Stimulated activated CD4-positive, alpha-beta T cell treated with anti-CD3 and anti-CD28 coated beads, Interleukin-2, amount 100 ng/mL, for 24 hours (primary cell): ENCODE data around the gene TSPAN6.

Experiments used
- DNase-seq, 2 donors: peaks; one replicate each; pipeline ENCODE4 v3.0.0-alpha.2; 2020

TSPAN6 gene

GRCh38 chrX:100647095-100647494 is 10.5 kb upstream of the TSPAN6 start:
- DNase-seq: no peak

- DNase-seq: no peak
Observed at GRCh38 chrX:100645106-100645505, 8.5 kb upstream of the TSPAN6 start.

- no peak for DNase-seq
Observed at GRCh38 chrX:100643956-100644860, 7.6 kb upstream of the TSPAN6 start, which contains the start of gene SRPX2. SRPX2 (plus strand) TSS chrX:100644199; CDS start chrX:100646323, 2,124 bp downstream.

GRCh38 chrX:100643212-100643611 is 6.6 kb upstream of the TSPAN6 start:
- DNase-seq: no peak

GRCh38 chrX:100642290-100642689 is 5.7 kb upstream of the TSPAN6 start:
- no peak for DNase-seq

- DNase-seq: no peak
Observed at GRCh38 chrX:100635989-100636320, 651 bp downstream of the TSPAN6 start.

GRCh38 chrX:100635040-100635439 is 1.6 kb downstream of the TSPAN6 start:
- DNase-seq: no peak

- no peak for DNase-seq
Observed at GRCh38 chrX:100625985-100626491, 10.6 kb downstream of the TSPAN6 start.

GRCh38 chrX:100623001-100623400 is 13.6 kb downstream of the TSPAN6 start:
- DNase-seq: no peak

GRCh38 chrX:100615005-100615404 is 21.6 kb downstream of the TSPAN6 start:
- DNase-seq: no peak

- no peak for DNase-seq
Observed at GRCh38 chrX:100611951-100612350, 24.7 kb downstream of the TSPAN6 start.

- DNase-seq: no peak
Observed at GRCh38 chrX:100609591-100609990, 27.0 kb downstream of the TSPAN6 start.

- DNase-seq: no peak
Observed at GRCh38 chrX:100606753-100607152, 29.9 kb downstream of the TSPAN6 start.

- no peak for DNase-seq
Observed at GRCh38 chrX:100600758-100601157, 35.8 kb downstream of the TSPAN6 start.

- no peak for DNase-seq
Observed at GRCh38 chrX:100600340-100600739, 36.3 kb downstream of the TSPAN6 start.

- no peak for DNase-seq
Observed at GRCh38 chrX:100599456-100599855, 37.1 kb downstream of the TSPAN6 start.

GRCh38 chrX:100596601-100597000 is 40.0 kb downstream of the TSPAN6 start:
- DNase-seq: no peak

GRCh38 chrX:100593581-100593980 is 43.0 kb downstream of the TSPAN6 start:
- no peak for DNase-seq

GRCh38 chrX:100593126-100593525 is 43.5 kb downstream of the TSPAN6 start:
- no peak for DNase-seq

- DNase-seq: no peak
Observed at GRCh38 chrX:100591256-100592051, 45.2 kb downstream of the TSPAN6 start.

GRCh38 chrX:100587861-100588260 is 48.7 kb downstream of the TSPAN6 start:
- no peak for DNase-seq

GRCh38 chrX:100586747-100587146 is 49.9 kb downstream of the TSPAN6 start:
- DNase-seq: no peak

- no peak for DNase-seq
Observed at GRCh38 chrX:100584611-100585010, 52.0 kb downstream of the TSPAN6 start, which contains the start of gene TNMD. TNMD (plus strand) TSS chrX:100584936; CDS start chrX:100585019, 83 bp downstream.
